Measurements from ENCODE around the gene GCSAML.
"Not testable (repeated sequence)": the region's sequence is repeated elsewhere in the genome, so short reads cannot be mapped to it uniquely, and the experiment has no call there.

The GCSAML gene

DNA sequence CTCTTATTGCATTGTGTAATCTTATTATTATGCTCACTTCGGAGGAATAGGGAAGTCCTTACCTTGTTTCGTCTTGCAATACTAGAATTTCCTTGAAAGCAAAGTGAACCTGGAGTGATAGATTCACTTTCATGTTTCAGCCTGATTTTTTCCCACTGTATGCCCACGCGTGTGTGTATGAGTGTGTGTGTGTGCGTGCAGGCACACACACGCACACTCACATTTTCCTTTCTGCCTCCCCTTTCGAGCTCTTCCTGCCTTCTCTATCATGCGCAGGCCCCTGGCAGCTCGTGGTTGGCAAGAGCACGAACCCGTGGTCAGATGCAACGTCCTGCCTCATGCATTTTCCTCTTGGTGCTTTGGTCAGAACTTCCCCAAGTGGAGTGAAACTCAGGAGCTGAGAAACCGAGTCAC lies at the start of gene GCSAML:
GCSAML (plus strand) TSS at position 366 of the 414 bp plus-strand sequence. CDS start 58 bp downstream, outside the sequence.
- no peak within 1 kb of the TSS for H3K27ac Mint-ChIP-seq
- DNase-seq, result no peak
- H3K4me3 Mint-ChIP-seq, result no peak within 1 kb of the TSS
- H3K9me3 Mint-ChIP-seq, result no peaks in the 10 kb centered on the region
- no peaks in the 10 kb centered on the region for H3K27me3 Mint-ChIP-seq (ENCODE audit: low read depth, poor library complexity)
- TF ChIP-seq, protein P1, sequence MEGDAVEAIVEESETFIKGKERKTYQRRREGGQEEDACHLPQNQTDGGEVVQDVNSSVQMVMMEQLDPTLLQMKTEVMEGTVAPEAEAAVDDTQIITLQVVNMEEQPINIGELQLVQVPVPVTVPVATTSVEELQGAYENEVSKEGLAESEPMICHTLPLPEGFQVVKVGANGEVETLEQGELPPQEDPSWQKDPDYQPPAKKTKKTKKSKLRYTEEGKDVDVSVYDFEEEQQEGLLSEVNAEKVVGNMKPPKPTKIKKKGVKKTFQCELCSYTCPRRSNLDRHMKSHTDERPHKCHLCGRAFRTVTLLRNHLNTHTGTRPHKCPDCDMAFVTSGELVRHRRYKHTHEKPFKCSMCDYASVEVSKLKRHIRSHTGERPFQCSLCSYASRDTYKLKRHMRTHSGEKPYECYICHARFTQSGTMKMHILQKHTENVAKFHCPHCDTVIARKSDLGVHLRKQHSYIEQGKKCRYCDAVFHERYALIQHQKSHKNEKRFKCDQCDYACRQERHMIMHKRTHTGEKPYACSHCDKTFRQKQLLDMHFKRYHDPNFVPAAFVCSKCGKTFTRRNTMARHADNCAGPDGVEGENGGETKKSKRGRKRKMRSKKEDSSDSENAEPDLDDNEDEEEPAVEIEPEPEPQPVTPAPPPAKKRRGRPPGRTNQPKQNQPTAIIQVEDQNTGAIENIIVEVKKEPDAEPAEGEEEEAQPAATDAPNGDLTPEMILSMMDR (IDR thresholded peaks at IDR 0.05), result no peak
- no peaks in the 10 kb centered on the region for H3K4me1 Mint-ChIP-seq
- H3K36me3 Mint-ChIP-seq (ENCODE audit: low read depth), result no peaks in the 10 kb centered on the region

DNA sequence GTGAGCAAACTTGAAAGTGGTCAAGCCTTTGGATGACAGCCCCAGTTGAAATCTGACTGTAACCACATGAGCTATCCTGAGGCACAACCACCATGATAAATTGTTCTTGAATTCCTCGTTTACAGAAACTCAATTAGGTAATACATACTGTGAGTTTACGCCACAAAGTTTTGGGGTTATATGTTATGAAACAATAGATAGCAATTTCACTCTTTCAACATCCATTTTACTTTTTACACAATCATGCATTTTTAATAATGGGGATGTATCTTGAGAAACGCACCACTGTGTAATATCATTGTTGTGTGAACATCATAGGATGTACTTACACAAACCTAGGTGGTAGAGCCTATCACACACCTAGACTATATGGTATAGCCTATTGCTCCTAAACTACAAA lies 48.1 kb upstream of the GCSAML start:
- no peaks in the 10 kb centered on the region for H3K36me3 Mint-ChIP-seq (ENCODE audit: low read depth)
- DNase-seq, result no peak
- H3K27ac Mint-ChIP-seq, result no peak overlapping the region
- peaks cover 9% of the 10 kb centered on the region for H3K27me3 Mint-ChIP-seq (ENCODE audit: low read depth, poor library complexity)
- no peak overlapping the region for H3K4me3 Mint-ChIP-seq
- no peaks in the 10 kb centered on the region for H3K9me3 Mint-ChIP-seq
- H3K4me1 Mint-ChIP-seq, result no peaks in the 10 kb centered on the region
- TF ChIP-seq, protein P1 (IDR thresholded peaks at IDR 0.05), result no peak

DNA sequence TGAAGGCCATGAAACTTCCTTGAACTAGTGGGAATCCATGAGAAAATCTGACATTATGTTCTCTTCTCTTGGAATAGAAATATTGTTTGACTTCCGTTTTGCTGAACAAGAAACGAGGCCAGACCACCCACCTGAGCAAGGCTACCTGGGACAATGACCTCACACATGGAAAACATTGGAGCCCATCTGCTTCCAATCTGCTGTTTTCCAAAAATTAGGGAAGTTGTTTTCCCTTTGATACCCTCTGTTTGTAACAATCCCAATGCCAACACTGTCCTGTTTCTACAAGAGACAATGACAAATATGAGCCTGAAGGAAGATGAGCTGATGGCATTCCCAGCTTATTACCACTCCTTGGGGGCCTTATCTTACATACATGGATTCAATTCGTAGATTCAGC lies 42.1 kb upstream of the GCSAML start:
- DNase-seq, result no peak
- Mint-ChIP-seq H3K36me3 (ENCODE audit: low read depth) (no peaks in the 10 kb centered on the region), H3K4me1 (no peaks in the 10 kb centered on the region), H3K27me3 (ENCODE audit: low read depth, poor library complexity) (peaks cover 4% of the 10 kb centered on the region), H3K9me3 (no peaks in the 10 kb centered on the region), H3K27ac (no peak overlapping the region), H3K4me3 (no peak overlapping the region)
- TF ChIP-seq, protein P1 (IDR thresholded peaks at IDR 0.05), result no peak

DNA sequence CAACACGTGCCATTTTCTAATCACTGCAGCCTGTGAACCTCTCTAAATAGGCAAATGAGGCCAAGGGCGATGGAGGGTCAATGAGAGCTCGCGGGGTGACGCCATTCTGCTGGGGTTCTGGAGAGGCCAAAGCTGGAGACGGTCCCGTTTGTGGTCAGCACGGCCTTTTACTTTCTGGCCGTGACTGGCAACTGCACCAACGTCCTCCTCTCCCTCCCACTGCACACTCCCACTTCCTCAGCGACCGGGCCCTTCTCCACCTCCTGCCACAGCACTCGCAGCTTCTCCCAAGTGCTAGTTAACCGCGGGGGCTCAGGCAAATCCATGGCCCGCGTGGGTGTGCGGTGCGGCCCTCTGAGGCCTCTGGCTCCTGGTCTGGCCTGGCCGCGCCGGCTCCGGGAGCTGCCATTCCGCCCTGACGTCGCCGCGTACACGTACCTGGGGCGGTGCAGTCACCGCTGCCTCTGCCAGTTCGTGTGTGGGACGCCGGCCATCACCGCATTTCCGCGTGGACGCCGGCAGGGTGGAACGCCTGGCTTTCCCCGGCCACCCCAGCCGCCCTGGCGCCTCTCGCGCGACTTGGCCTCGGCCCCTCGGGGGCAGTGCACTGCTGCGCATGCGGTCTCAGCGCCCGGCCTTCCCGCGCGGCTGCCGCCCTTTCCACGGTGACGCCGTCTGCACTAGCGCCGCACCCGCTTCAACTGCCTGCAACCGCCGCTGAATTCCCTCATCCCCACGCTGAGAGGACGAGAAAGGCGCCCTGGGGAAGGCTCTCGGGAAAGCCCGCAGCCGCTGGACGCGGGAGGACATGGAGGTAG lies 30.9 kb upstream of the GCSAML start:
- Mint-ChIP-seq H3K4me1 (no peaks in the 10 kb centered on the region), H3K9me3 (peaks cover 41% of the 10 kb centered on the region), H3K27me3 (ENCODE audit: low read depth, poor library complexity) (no peaks in the 10 kb centered on the region), H3K36me3 (ENCODE audit: low read depth) (no peaks in the 10 kb centered on the region), H3K4me3 (no peak overlapping the region), H3K27ac (no peak overlapping the region)
- no peak for DNase-seq
- TF ChIP-seq, protein P1 (IDR thresholded peaks at IDR 0.05), result no peak

DNA sequence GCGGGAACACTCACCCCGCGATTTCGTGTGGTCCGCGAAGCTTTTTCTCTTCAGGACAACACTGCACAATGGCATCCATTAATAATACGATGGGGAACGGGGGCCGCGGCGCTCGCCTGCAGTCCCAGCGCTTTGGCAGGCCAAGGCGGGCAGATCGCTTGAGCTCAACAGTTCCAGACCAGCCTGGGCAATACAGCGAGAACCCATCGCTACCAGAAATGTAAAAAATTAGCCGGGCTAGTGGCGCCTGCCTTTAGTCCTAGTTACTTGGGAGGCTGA lies 30.4 kb upstream of the GCSAML start:
- Mint-ChIP-seq H3K9me3 (peaks cover 45% of the 10 kb centered on the region), H3K4me1 (no peaks in the 10 kb centered on the region), H3K27ac (no peak overlapping the region), H3K36me3 (ENCODE audit: low read depth) (no peaks in the 10 kb centered on the region), H3K27me3 (ENCODE audit: low read depth, poor library complexity) (no peaks in the 10 kb centered on the region), H3K4me3 (no peak overlapping the region)
- TF ChIP-seq, protein P1 (IDR thresholded peaks at IDR 0.05), result no peak
- DNase-seq, result no peak

DNA sequence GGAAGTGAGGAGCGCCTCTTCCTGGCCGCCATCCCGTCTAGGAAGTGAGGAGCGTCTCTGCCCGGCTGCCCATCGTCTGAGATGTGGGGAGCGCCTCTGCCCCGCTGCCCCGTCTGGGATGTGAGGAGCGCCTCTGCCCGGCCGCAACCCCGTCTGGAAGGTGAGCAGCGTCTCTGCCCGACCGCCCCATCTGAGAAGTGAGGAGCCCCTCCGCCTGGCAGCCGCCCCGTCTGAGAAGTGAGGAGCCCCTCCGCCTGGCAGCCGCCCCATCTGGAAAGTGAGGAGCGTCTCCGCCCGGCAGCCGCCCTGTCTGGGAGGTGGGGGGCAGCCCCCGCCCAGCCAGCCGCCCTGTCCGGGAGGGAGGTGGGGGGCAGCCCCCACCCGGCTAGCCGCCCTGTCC lies 27.0 kb upstream of the GCSAML start:
- H3K4me3 Mint-ChIP-seq; H3K4me1 Mint-ChIP-seq; DNase-seq; H3K27ac Mint-ChIP-seq; H3K36me3 Mint-ChIP-seq (ENCODE audit: low read depth): not testable (repeated sequence)
- H3K27me3 Mint-ChIP-seq (ENCODE audit: low read depth, poor library complexity), result peaks cover 10% of the 10 kb centered on the region
- H3K9me3 Mint-ChIP-seq, result peaks cover 43% of the 10 kb centered on the region
